HG02943 (cell line): ENCODE results near the gene EPN3.

Experiments
- ATAC-seq: cut with Tn5 transposase; IDR thresholded peaks from one replicate; pipeline ENCODE4 v1.9.1; 2021; ENCODE audit warnings: mild to moderate bottlenecking, low read depth, moderate library complexity; ENCODE audit not compliant: unreplicated experiment

Gene EPN3

DNA sequence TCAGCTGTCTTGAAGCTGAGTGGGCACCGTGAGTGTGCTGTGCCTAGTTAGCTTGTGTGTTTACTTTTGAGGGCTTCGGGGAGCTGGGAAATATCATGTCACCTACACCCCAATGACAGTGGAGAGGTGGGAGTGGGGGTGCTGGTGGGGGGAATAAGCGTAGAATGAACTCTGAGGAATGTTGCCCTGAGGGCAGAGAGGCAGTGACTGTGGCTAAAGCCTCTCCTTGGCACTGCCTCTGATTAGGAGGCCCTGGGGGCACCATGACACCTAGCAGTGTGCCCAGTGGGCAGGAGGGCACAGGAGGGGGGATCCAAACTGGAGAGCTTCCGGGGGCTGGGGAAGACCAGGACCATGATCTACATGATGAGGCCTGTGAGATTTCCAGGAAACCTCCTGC is 52.8 kb downstream of the EPN3 start:
- ATAC-seq: no peak

- ATAC-seq: no peak
Measured at GRCh38 chr17:50585891-50586290, 53.4 kb downstream of the EPN3 start.

- ATAC-seq: no peak
Measured at GRCh38 chr17:50586421-50587247, 54.1 kb downstream of the EPN3 start.

DNA sequence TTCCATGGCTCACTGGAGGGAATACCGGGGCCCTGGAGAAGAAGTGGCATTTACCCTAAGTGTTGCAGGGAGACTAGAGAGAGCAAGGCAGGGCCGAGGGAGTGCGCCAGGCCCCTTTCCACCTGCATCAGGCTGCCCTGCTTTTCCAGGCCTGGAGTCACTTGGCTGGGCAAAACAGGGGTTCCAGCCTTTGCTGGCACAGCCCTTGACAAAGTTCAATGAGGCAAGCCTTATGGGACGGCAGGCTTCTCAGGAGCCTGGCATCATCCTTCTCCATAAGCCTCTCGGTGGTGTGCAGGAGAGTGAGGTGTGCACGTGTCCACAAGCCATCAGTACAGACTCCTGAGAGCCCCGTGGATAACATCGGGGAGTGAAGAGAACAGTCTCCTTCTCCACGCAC is 55.0 kb downstream of the EPN3 start:
- ATAC-seq: no peak

DNA sequence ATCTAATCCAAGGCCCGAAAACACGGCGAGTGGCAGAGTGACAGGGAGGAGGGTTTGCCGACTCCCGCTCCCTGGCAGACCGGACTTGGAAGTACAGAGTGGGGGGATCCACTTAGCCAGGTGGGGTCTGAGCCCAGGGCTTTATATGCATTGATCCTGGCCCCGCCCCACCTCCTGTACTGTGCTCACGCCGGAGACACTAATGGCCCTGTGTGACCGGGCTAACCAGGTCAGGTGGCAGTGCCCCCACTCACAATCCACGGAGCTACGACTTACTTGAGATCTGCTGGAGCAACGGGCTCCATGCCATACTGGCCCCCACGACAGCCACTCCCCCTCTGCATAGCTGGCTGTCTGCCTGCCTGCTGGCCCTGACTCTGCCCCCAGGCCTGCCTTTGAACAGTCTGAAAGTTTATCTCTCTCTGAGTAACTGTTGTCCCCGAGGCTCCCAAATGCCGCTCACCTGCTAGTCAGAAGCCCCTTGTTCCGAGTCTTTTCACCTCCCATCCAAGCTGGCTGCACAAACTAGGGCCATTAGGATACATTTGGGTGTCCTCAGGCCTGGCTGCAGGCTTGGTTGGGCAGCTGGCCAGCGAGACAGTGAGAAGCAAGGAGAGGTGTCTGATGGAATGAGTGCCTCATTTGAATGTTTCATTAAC is 56.0 kb downstream of the EPN3 start:
- no peak for ATAC-seq

- no peak for ATAC-seq
Measured at GRCh38 chr17:50589095-50589705, 56.7 kb downstream of the EPN3 start.

DNA sequence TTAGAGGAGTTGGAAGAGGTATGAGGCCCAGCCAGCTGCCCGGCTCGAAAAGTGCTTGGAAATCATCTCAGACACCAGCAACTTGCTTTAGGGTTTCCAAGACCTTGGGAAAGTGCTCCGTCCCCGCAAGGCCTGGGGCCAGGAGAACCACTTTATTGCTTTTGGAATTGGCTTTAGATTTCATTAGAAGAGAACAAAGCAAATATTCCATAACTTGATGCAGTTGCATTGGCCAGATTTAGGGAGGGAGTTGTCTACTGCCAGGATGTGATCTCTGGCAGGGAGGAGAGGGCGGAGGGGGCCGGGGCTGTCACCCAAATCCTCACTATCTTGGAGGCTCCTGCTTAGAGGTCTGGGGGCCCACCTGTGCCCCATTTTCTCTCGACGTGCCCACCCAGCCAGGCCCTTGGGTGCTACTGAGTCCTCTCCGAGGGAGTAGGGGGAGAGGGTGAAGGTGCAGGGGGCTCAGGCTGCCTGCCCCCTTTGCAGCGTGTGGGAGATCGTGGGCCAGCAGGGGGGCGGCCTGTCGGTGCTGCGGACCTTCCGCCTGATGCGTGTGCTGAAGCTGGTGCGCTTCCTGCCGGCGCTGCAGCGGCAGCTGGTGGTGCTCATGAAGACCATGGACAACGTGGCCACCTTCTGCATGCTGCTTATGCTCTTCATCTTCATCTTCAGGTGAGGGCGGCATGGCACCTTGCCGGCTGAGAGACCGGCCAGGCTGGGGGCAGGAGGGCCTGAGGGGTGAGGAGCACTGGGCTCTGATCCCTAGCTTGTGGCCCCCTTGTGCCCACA is 58.6 kb downstream of the EPN3 start:
- ATAC-seq: no peak

- no peak for ATAC-seq
Measured at GRCh38 chr17:50593321-50593720, 60.8 kb downstream of the EPN3 start.
